HepG2 (cell line): ENCODE measurements around the gene MTX3. TPM values are rescaled to one million over a fixed set of nuclear protein-coding genes. Genes with fewer than 3 reads are reported as not detected.
A peak's percentile ranks its signal among the peaks of the same experiment; 100 is the strongest.

Source experiments
- ARNTL ChIP-seq: sonication (generic); formaldehyde crosslinking; IDR thresholded peaks from 2 replicates; pipeline ENCODE4 v1.4.0; 2020; ENCODE audit warnings: mild to moderate bottlenecking, missing genetic modification reagents
- CBX5 ChIP-seq: sonication (generic); formaldehyde crosslinking; IDR thresholded peaks from 2 replicates; pipeline ENCODE4 v1.4.0; 2020; ENCODE audit warnings: missing genetic modification reagents, borderline replicate concordance
- MAZ ChIP-seq, 2 experiments: sonication (generic) in 1 of 2; formaldehyde crosslinking in 1 of 2; IDR thresholded peaks; 2 replicates each; pipeline versions ENCODE4 v1.5.0 to v1.6.1; 2012 to 2020; ENCODE audit warnings: low read depth in 2 of 2, mild to moderate bottlenecking in 2 of 2, borderline replicate concordance in 1 of 2, improper control_type of control experiment in 1 of 2, low read length in 1 of 2, missing genetic modification reagents in 1 of 2, moderate library complexity in 1 of 2
- MED8 ChIP-seq: sonication (generic); formaldehyde crosslinking; IDR thresholded peaks from 2 replicates; pipeline ENCODE4 v1.8.1; 2023; ENCODE audit warnings: mild to moderate bottlenecking, missing genetic modification reagents; ENCODE audit not compliant: insufficient replicate concordance
- RNF2 ChIP-seq: fragments of 450-650 bp; conservative IDR thresholded peaks from 2 replicates; pipeline ENCODE4 v1.6.1; 2016; ENCODE audit warnings: low read depth
- ZBTB26 ChIP-seq: IDR thresholded peaks from 2 replicates; pipeline ENCODE4 v1.6.1; 2016; ENCODE audit warnings: missing compliant biosample characterization, missing genetic modification reagents, borderline replicate concordance
- ZFP36L1 ChIP-seq: sonication (generic); formaldehyde crosslinking; IDR thresholded peaks from 2 replicates; pipeline ENCODE4 v1.8.0; 2022; ENCODE audit warnings: mild to moderate bottlenecking, missing genetic modification reagents, moderate library complexity
- ZNF580 ChIP-seq: IDR thresholded peaks from 2 replicates; pipeline ENCODE4 v1.6.1; 2016; ENCODE audit warnings: low read depth, borderline replicate concordance
- polyA plus RNA-seq, 8 experiments: library from polyadenylated mRNA; depleted of rRNA in 3 of 8; stranded (reverse) in 7 of 8; unstranded in 1 of 8; fragments of >200 nt; fragmentation: Illumina TruSeq in 4 of 8; extraction: Trizol in 4 of 8; gene quantifications; 2 replicates each; pipeline versions ENCODE4 v1.2.1 to v1.2.3, GENCODE V29; 2011 to 2016; ENCODE audit warnings: low read depth in 4 of 8, missing spikeins in 1 of 8, mixed read lengths in 1 of 8; ENCODE audit not compliant: insufficient read depth in 1 of 8
- total RNA-seq, 5 experiments: library from RNA; depleted of rRNA; stranded (reverse); fragments of >200 nt; fragmentation: Illumina TruSeq; extraction: Trizol; gene quantifications; 2 replicates each; pipeline ENCODE4 v1.2.3, GENCODE V29; 2016; ENCODE audit warnings: low read depth in 1 of 5
- TF ChIP-seq, protein P1 (sequence below): sonication (generic); formaldehyde crosslinking; IDR thresholded peaks from 2 replicates; pipeline ENCODE4 v1.4.0; 2020; ENCODE audit warnings: mild to moderate bottlenecking, missing genetic modification reagents
- TF ChIP-seq, protein P2 (sequence below): sonication (generic); formaldehyde crosslinking; IDR thresholded peaks from 2 replicates; pipeline ENCODE4 v1.4.0; 2020; ENCODE audit warnings: mild to moderate bottlenecking, missing genetic modification reagents
- TF ChIP-seq, protein P3 (sequence below): sonication (generic); formaldehyde crosslinking; IDR thresholded peaks from 2 replicates; pipeline ENCODE4 v1.5.1; 2020; ENCODE audit warnings: missing genetic modification reagents, mild to moderate bottlenecking, borderline replicate concordance

MTX3 gene
- total and polyA plus RNA-seq, 2 of the 13 experiments (the other 11 are each of a cell fraction or from before 2014, with no cell fraction given): 9.9 to 16.7 TPM

DNA sequence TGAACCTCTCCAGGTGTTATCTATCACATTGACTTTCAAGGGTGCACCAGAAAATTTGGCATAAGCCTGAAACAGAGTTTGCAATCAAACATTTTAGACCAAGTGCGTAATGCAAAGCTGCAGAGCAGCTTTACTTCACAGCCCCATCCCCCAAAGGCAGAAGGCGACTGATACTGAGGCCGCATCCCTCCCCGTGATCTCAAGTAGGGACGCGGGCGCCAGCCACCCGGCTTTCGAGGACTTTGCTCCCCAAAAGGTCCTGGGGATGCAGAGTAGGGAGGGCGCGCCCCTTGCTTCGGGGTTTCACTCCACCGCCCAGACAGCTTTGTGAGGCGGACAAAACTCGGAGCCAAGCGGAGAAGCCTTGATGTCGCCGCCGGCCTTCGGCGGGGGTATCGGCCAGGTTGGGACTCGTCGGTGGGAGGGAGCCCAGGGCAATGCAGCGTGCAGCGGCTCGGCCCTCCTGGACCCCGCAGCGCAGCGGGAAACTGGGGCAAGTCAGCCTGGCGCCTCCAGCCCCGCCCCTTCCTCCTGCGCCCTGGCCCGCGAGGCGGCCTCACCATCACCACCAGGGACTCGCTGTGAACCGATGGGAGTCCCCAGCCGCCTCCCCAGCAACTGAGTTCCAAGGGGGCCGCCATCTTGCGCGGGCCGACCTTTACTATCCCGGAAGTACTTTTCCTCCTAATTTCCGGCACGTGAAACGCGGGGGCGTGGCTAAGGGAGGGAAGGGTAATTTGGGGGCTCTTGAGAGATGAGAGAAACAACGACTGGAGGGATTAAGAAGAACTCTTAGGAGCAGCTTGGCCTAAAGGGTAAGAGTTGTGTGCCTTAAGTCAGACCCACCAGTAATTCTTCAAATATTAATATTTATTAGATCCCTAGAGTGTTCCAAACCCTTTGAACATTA, at the start of gene MTX3 (continued):
- TF ChIP-seq, protein P1, sequence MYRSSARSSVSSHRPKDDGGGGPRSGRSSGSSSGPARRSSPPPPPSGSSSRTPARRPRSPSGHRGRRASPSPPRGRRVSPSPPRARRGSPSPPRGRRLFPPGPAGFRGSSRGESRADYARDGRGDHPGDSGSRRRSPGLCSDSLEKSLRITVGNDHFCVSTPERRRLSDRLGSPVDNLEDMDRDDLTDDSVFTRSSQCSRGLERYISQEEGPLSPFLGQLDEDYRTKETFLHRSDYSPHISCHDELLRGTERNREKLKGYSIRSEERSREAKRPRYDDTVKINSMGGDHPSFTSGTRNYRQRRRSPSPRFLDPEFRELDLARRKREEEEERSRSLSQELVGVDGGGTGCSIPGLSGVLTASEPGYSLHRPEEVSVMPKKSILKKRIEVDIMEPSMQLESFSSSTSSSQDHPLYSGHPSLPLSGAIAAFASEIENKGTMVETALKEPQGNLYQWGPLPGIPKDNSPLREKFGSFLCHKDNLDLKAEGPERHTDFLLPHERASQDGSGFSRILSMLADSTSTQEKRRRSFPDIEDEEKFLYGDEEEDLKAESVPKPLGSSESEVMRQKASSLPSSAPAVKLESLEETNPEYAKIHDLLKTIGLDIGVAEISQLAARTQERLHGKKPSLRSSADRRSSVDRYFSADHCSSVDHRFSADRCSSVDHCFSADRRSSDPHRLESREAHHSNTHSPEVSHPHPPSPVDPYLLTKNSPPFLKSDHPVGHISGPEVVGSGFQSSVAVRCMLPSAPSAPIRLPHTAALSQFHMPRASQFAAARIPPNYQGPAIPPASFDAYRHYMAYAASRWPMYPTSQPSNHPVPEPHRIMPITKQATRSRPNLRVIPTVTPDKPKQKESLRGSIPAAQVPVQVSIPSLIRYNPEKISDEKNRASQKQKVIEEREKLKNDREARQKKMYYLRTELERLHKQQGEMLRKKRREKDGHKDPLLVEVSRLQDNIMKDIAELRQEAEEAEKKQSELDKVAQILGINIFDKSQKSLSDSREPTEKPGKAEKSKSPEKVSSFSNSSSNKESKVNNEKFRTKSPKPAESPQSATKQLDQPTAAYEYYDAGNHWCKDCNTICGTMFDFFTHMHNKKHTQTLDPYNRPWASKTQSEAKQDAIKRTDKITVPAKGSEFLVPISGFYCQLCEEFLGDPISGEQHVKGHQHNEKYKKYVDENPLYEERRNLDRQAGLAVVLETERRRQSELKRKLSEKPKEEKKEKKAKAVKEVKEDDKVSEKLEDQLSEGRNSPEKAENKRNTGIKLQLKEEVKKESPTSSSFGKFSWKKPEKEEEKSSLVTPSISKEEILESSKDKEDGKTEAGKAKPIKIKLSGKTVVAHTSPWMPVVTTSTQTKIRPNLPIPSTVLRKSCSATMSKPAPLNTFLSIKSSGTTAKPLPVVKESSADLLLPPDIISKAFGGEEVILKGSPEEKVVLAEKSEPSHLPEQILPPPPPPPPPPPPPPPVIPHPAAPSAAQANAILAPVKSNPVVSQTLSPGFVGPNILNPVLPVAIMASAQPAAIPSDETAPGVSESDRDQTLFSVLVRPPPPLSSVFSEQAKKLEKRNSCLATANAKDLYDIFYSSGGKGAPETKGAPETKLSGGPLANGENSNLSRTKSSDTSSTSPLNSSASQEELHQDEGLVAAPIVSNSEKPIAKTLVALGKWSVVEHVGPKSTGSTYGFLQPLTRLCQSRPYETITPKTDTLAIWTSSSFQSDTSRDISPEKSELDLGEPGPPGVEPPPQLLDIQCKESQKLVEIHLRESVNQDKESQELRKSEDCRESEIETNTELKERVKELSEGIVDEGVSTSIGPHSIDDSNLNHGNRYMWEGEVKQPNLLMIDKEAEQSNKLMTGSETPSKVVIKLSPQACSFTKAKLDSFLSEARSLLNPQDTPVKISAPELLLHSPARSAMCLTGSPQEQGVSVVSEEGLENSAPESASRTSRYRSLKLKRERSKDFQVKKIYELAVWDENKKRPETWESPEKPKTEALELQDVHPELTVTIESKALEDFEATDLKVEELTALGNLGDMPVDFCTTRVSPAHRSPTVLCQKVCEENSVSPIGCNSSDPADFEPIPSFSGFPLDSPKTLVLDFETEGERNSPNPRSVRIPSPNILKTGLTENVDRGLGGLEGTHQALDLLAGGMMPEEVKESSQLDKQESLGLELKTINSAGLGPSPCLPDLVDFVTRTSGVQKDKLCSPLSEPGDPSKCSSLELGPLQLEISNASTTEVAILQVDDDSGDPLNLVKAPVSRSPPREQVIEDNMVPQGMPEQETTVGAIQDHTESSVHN (CRISPR knock-in tag): no peak
- TF ChIP-seq ZNF580 (CRISPR knock-in tag): peak; percentile 83; the same call in 1 of the 2 replicates
- no peak; the same call in 1 of the 2 replicates for TF ChIP-seq MAZ (IDR thresholded peaks at IDR 0.05; ENCODE audit: borderline replicate concordance, low read depth, low read length)
- peak; percentile 83 for TF ChIP-seq MAZ (CRISPR knock-in tag; IDR thresholded peaks at IDR 0.05; ENCODE audit: low read depth)
- TF ChIP-seq, protein P2, sequence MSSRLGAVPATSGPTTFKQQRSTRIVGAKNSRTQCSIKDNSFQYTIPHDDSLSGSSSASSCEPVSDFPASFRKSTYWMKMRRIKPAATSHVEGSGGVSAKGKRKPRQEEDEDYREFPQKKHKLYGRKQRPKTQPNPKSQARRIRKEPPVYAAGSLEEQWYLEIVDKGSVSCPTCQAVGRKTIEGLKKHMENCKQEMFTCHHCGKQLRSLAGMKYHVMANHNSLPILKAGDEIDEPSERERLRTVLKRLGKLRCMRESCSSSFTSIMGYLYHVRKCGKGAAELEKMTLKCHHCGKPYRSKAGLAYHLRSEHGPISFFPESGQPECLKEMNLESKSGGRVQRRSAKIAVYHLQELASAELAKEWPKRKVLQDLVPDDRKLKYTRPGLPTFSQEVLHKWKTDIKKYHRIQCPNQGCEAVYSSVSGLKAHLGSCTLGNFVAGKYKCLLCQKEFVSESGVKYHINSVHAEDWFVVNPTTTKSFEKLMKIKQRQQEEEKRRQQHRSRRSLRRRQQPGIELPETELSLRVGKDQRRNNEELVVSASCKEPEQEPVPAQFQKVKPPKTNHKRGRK (CRISPR knock-in tag): 0 out of 2 replicates have a peak, but pooled peaks have one; percentile 15
- peak; percentile 74 for TF ChIP-seq ARNTL (CRISPR knock-in tag)
- no peak for TF ChIP-seq ZFP36L1
- 0 out of 2 replicates have a peak, but pooled peaks have one; percentile 40 for TF ChIP-seq RNF2
- TF ChIP-seq, protein P3, sequence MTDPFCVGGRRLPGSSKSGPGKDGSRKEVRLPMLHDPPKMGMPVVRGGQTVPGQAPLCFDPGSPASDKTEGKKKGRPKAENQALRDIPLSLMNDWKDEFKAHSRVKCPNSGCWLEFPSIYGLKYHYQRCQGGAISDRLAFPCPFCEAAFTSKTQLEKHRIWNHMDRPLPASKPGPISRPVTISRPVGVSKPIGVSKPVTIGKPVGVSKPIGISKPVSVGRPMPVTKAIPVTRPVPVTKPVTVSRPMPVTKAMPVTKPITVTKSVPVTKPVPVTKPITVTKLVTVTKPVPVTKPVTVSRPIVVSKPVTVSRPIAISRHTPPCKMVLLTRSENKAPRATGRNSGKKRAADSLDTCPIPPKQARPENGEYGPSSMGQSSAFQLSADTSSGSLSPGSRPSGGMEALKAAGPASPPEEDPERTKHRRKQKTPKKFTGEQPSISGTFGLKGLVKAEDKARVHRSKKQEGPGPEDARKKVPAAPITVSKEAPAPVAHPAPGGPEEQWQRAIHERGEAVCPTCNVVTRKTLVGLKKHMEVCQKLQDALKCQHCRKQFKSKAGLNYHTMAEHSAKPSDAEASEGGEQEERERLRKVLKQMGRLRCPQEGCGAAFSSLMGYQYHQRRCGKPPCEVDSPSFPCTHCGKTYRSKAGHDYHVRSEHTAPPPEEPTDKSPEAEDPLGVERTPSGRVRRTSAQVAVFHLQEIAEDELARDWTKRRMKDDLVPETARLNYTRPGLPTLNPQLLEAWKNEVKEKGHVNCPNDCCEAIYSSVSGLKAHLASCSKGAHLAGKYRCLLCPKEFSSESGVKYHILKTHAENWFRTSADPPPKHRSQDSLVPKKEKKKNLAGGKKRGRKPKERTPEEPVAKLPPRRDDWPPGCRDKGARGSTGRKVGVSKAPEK: no peak
- peak; percentile 87 for TF ChIP-seq CBX5 (CRISPR knock-in tag)
- TF ChIP-seq MED8 (CRISPR knock-in tag): peak; percentile 54
- no peak; the same call in 1 of the 2 replicates for TF ChIP-seq ZBTB26
